ENCODE results near the gene TAF12. TPM values are rescaled to one million over a fixed set of nuclear protein-coding genes. Genes with fewer than 3 reads are reported as not detected.
"Not testable (repeated sequence)": the region's sequence is repeated elsewhere in the genome, so short reads cannot be mapped to it uniquely, and the experiment has no call there.

The TAF12 gene
- total RNA-seq, 3 donors from 2014 or later = 18.7 to 36.2 (median 22.7) TPM

DNA sequence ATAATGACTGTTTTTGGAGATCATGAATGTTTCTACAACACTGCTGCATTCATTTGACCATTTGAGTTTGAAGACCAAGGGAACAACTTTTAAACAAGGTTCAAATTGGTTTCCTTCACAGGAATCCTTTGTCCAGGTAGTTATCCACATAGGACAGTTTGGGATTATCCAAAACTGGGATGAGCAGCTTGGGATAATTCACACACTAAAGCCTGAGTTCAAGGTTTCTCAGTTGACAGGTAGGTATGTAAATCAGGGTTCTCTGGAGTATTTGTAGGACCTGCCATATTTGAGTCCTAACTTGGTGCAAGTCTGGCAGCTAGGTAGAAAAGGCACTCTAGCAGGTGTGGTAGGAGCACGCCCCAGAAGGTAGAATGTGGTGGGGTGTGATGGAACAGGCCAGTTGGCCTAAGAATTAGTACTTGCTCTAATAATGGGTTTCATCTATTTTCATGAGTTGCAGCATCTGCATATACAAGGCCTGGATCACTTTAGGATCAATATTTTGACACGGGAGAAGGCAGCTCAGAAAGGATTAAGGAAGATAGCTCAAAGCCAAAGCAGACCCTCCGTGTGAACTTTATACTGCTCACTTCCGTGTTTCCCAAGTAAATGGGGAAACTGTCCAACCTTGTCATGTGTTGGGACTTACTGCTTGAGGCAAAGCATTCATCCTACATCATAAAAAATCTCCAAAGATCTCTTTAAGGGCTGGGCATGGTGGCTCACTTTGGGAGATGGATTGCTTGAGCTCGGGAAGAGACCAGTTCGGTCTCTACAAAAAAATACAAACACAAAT is 64.9 kb downstream of the TAF12 start:
- TF ChIP-seq POLR2AphosphoS5 (IDR thresholded peaks at IDR 0.05) = no peak
- TF ChIP-seq, protein P1, sequence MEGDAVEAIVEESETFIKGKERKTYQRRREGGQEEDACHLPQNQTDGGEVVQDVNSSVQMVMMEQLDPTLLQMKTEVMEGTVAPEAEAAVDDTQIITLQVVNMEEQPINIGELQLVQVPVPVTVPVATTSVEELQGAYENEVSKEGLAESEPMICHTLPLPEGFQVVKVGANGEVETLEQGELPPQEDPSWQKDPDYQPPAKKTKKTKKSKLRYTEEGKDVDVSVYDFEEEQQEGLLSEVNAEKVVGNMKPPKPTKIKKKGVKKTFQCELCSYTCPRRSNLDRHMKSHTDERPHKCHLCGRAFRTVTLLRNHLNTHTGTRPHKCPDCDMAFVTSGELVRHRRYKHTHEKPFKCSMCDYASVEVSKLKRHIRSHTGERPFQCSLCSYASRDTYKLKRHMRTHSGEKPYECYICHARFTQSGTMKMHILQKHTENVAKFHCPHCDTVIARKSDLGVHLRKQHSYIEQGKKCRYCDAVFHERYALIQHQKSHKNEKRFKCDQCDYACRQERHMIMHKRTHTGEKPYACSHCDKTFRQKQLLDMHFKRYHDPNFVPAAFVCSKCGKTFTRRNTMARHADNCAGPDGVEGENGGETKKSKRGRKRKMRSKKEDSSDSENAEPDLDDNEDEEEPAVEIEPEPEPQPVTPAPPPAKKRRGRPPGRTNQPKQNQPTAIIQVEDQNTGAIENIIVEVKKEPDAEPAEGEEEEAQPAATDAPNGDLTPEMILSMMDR (IDR thresholded peaks at IDR 0.05) = no peak
- no peak for TF ChIP-seq POLR2A (IDR thresholded peaks at IDR 0.05)
- H3K27me3 ChIP-seq = no peaks in the 10 kb centered on the region
- intact Hi-C loops (cut with DNase I; ENCODE audit: low total_unique reads) = no loop called here
- peaks cover 0 to 10% of the 10 kb centered on the region in 2 donors for H3K4me1 ChIP-seq
- H3K9me3 ChIP-seq = no peaks in the 10 kb centered on the region
- no peaks in the 10 kb centered on the region for H3K36me3 ChIP-seq
- no peak for DNase-seq (ENCODE audit: low spot score in 2 of 2)
- no peak overlapping the region for H3K4me3 ChIP-seq
- no peak overlapping the region for H3K27ac ChIP-seq

DNA sequence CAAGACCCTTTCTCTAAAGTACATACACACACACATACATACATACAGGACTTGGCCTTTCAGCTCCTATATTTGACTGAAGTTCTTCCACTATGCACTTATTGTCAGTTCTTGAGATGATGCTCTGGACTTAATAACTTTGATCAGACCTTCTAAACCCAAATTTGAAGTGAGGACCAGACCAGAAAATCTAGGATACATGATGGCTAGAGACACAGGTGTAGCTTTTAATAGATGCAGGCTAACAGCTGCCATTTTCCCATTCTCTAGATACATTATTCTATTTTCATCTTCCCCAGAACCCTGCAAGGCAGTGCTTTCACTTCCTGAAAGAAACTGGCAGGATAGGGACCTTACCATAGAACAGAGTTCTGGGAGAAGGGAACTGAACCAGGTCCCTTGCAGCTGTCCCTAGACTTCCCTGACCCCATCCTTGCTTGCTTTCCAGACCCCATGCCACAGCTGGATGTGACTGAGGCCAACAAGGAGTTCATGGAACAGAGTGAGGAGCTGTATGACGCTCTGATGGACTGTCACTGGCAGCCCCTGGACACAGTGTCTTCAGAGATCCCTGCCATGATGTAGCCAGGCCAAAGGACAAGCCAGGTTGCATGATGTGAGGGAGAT is 65.7 kb downstream of the TAF12 start:
- TF ChIP-seq POLR2A (IDR thresholded peaks at IDR 0.05) (no peak), POLR2AphosphoS5 (IDR thresholded peaks at IDR 0.05) (no peak)
- TF ChIP-seq, protein P1 (IDR thresholded peaks at IDR 0.05) = no peak
- Histone ChIP-seq H3K27ac (no peak overlapping the region), H3K4me1 (peaks cover 0 to 10% of the 10 kb centered on the region in 2 donors), H3K36me3 (no peaks in the 10 kb centered on the region), H3K4me3 (no peak overlapping the region), H3K9me3 (no peaks in the 10 kb centered on the region), H3K27me3 (no peaks in the 10 kb centered on the region)
- intact Hi-C loops (cut with DNase I; ENCODE audit: low total_unique reads) = no loop called here
- no peak for DNase-seq (ENCODE audit: low spot score in 2 of 2)

DNA sequence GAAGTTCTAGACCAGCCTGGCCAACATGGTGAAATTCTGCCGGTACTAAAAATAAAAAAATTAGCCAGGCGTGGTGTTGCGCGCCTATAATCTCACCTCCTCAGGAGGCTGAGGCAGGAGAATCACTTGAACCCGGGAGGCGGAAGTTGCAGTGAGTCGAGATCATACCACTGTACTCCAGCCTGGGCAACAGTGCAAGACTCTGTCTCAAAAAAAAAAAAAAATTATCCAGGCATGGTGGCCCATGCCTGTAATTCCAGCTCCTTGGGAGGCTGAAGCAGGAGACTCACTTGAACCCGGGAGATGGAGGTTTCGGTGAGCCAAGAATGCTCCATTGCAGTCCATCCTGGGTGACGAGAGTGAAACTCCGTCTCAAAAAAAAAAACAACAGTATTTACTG is 69.3 kb downstream of the TAF12 start:
- no peak overlapping the region for H3K27ac ChIP-seq
- peaks cover 5% of the 10 kb centered on the region for H3K36me3 ChIP-seq
- no peak for TF ChIP-seq POLR2A (IDR thresholded peaks at IDR 0.05)
- TF ChIP-seq POLR2AphosphoS5 (IDR thresholded peaks at IDR 0.05) = no peak
- TF ChIP-seq, protein P1 (IDR thresholded peaks at IDR 0.05) = no peak
- intact Hi-C loops (cut with DNase I; ENCODE audit: low total_unique reads) = no loop called here
- no peak overlapping the region for H3K4me3 ChIP-seq
- no peaks in the 10 kb centered on the region for H3K9me3 ChIP-seq
- H3K27me3 ChIP-seq = no peaks in the 10 kb centered on the region
- H3K4me1 ChIP-seq = no peaks in the 10 kb centered on the region
- DNase-seq (ENCODE audit: low spot score in 2 of 2) = no peak

DNA sequence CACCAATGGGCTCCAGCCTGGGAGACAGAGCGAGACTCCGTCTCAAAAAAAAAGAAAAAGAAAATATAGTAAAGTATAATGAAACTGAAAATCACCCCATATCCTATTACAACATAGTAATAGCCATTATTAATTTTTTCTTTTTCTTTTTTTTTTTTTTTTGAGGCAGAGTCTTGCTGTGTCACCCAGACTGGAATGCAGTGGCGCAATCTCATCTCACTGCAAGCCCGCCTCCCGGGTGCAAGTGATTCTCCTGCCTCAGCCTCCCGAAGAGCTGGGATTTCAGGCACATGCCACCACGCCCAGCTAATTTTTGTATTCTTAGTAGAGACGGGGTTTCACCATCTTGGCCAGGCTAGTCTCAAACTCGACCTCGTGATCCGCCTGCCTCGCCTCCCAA is 70.0 kb downstream of the TAF12 start:
- DNase-seq (ENCODE audit: low spot score in 2 of 2); H3K36me3 ChIP-seq; H3K27me3 ChIP-seq; H3K9me3 ChIP-seq; H3K27ac ChIP-seq; intact Hi-C loops (cut with DNase I; ENCODE audit: low total_unique reads); H3K4me1 ChIP-seq; H3K4me3 ChIP-seq: not testable (repeated sequence)

DNA sequence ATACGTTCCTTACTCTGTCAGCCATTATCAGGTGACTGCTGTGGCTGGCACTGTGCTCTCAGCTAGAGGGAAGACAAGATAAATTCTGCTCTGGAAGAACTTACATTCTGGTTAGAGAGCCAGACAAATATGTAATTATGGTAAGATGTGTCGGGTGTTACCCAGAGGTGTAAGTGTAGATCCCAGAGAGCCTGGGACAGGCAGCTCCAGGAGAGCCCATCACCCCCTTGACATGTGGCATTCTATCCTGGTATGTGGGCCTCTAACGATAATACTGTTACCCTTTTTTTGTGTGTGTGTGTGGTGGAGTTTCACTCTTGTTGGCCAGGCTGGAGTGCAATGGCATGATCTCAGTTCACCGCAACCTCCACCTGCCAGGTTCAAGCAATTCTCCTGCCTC is 71.0 kb downstream of the TAF12 start:
- no peaks in the 10 kb centered on the region for H3K4me1 ChIP-seq
- no peak for TF ChIP-seq POLR2AphosphoS5 (IDR thresholded peaks at IDR 0.05)
- TF ChIP-seq POLR2A (IDR thresholded peaks at IDR 0.05) = no peak
- TF ChIP-seq, protein P1 (IDR thresholded peaks at IDR 0.05) = no peak
- H3K9me3 ChIP-seq = no peaks in the 10 kb centered on the region
- H3K27me3 ChIP-seq = no peaks in the 10 kb centered on the region
- no peak overlapping the region for H3K27ac ChIP-seq
- intact Hi-C loops (cut with DNase I; ENCODE audit: low total_unique reads) = no loop called here
- peaks cover 5% of the 10 kb centered on the region for H3K36me3 ChIP-seq
- DNase-seq (ENCODE audit: low spot score in 2 of 2) = no peak
- H3K4me3 ChIP-seq = no peak overlapping the region
